ENCODE results near the gene HOXB6. TPM values are rescaled to one million over a fixed set of nuclear protein-coding genes. Genes with fewer than 3 reads are reported as not detected.

The HOXB6 gene
- total and polyA plus RNA-seq, 3 donors from 2014 or later = 2.0 to 4.3 (median 3.0) TPM

DNA sequence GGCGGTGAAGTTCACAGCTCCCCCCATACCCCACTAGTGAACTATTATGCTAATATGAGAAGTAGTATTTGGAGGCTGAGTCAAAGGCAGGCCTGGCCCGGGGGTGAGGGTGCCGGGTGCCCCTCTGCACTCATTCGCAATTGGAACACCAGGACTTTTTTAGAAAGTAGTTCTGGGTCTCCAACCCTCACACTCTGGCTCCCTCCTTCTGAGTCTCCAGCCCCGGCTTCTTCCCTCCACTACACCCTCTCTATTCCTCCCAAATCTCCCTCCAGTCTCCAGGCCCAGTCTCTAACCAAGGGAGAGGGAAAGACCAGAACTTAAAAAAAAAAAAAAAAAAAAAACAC is 48.6 kb downstream of the HOXB6 start:
- Histone ChIP-seq H3K9me3 (no peaks in the 10 kb centered on the region), H3K4me3 (no peak overlapping the region), H3K27me3 (no peaks in the 10 kb centered on the region), H3K36me3 (ENCODE audit: low read depth, missing control alignments) (no peaks in the 10 kb centered on the region), H3K4me1 (no peaks in the 10 kb centered on the region), H3K27ac (no peak overlapping the region)
- DNase-seq = no peak
- no peak for TF ChIP-seq POLR2A (IDR thresholded peaks at IDR 0.05)
- TF ChIP-seq, protein P1, sequence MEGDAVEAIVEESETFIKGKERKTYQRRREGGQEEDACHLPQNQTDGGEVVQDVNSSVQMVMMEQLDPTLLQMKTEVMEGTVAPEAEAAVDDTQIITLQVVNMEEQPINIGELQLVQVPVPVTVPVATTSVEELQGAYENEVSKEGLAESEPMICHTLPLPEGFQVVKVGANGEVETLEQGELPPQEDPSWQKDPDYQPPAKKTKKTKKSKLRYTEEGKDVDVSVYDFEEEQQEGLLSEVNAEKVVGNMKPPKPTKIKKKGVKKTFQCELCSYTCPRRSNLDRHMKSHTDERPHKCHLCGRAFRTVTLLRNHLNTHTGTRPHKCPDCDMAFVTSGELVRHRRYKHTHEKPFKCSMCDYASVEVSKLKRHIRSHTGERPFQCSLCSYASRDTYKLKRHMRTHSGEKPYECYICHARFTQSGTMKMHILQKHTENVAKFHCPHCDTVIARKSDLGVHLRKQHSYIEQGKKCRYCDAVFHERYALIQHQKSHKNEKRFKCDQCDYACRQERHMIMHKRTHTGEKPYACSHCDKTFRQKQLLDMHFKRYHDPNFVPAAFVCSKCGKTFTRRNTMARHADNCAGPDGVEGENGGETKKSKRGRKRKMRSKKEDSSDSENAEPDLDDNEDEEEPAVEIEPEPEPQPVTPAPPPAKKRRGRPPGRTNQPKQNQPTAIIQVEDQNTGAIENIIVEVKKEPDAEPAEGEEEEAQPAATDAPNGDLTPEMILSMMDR (IDR thresholded peaks at IDR 0.05) = no peak
- 39 to 56% methylated on average over 5 of the region's 5 CpGs for WGBS, 2 donors
- intact Hi-C loops (cut with DNase I; ENCODE audit: low total_unique reads) = no loop called here

DNA sequence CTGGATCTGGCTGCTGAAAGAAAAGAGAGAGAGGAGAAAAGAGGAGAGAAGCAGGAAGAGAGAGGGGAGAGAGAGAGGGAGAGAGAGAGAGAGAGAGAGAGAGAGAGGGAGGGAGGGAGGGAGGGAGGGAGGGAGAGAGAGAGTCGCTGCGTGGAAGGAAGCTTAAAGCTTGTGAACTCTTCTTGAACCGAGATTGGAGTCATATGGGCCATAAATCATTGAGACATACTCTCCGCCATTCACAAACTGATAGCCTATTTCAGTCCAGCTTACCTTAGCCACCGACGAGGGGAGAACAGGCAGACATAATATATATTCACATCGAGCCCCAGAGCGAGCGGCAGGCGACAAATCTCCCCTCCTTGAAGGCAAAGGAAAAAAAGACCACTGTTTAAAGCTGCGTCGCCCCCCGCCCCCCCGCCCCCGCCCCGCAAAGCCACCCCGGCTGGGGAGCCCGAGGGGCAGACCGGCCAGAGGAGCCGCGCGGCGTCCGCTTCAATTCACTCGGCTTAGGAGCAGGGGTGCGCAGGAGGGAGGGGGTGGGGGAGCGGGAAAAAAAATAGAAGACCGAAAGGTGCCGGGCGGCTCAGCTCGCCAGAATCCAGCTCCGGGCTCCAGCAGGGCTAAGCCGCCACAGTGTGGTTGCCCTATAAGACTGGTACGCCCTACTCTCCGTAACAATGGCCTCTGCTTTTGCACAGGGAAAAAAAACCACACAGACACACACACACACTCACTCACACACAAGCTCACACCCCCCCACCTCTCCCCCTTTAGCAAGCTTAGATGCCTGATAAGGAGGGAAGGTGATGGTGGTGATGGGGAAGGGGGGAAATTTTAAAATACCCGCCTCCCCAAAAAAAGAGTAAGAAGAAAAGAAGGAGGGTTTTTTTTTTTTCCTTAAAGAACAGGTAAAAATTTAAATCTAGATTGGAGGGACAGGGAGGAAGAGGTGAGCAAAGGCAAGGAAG is 49.2 kb downstream of the HOXB6 start:
- WGBS, 2 donors = 6 to 10% methylated on average over 32 to 36 of the region's 36 CpGs
- H3K27me3 ChIP-seq = no peaks in the 10 kb centered on the region

DNA sequence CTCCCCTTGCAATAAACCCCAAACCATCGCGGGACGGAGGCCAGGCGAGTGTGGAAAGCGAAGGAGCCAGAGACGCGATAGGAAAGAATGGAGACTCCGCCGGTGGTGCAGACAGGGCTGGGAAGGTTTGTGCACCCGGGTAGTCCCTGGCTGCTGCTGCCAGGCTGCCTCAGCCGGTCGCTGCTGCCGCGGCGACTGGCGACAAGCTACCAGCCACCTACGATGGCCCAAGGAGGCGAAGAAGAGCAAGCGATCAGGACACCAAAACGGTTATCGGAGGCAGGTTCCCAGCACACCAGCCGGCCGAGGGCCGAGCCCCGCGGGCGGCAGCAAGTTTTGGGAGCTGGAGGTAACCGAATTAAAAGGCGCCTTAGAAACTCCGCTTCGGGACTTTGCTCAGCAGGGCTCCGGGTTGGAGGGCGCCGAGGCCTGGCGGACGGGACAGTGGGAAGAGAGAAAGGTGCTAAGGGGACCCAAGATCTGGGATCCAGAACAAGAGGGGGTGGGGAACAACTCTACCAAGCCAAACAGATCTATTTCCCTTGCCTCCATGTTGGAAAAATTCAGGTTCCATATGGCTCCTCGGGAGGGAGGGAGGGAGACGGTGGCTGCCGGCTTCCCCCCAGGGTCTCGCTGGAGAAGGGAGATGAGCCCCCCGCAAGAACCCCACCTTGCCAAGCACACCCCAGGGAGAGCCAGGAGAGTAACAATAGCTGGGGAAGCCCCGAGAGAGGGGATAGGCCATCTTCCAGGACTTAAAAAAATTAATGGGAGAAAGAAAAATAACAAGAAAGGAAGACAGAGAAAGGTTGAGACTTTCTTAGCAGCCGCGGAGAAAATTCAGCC is 50.2 kb downstream of the HOXB6 start:
- no peak for TF ChIP-seq POLR2A (IDR thresholded peaks at IDR 0.05)
- TF ChIP-seq, protein P1 (IDR thresholded peaks at IDR 0.05) = no peak
- no peaks in the 10 kb centered on the region for H3K4me1 ChIP-seq
- 16 to 17% methylated on average over 44 of the region's 44 CpGs for WGBS, 2 donors
- no peaks in the 10 kb centered on the region for H3K27me3 ChIP-seq
- H3K9me3 ChIP-seq = no peaks in the 10 kb centered on the region
- no peak for DNase-seq
- no peaks in the 10 kb centered on the region for H3K36me3 ChIP-seq (ENCODE audit: low read depth, missing control alignments)
- intact Hi-C loops (cut with DNase I; ENCODE audit: low total_unique reads) = no loop called here
- H3K4me3 ChIP-seq = peak overlapping the region in 1 of 2 donors; percentile 38
- H3K27ac ChIP-seq = no peak overlapping the region

More for the DNA sequence above, 49.2 kb downstream of the HOXB6 start:
- intact Hi-C loops (cut with DNase I; ENCODE audit: low total_unique reads) = no loop called here
- no peaks in the 10 kb centered on the region for H3K9me3 ChIP-seq
- H3K4me3 ChIP-seq = peak overlapping the region; percentile 21 to 38
- no peak overlapping the region for H3K27ac ChIP-seq
- no peak for TF ChIP-seq POLR2A (IDR thresholded peaks at IDR 0.05)
- TF ChIP-seq, protein P1 (IDR thresholded peaks at IDR 0.05) = no peak
- DNase-seq = no peak
- no peaks in the 10 kb centered on the region for H3K36me3 ChIP-seq (ENCODE audit: low read depth, missing control alignments)
- H3K4me1 ChIP-seq = no peaks in the 10 kb centered on the region

DNA sequence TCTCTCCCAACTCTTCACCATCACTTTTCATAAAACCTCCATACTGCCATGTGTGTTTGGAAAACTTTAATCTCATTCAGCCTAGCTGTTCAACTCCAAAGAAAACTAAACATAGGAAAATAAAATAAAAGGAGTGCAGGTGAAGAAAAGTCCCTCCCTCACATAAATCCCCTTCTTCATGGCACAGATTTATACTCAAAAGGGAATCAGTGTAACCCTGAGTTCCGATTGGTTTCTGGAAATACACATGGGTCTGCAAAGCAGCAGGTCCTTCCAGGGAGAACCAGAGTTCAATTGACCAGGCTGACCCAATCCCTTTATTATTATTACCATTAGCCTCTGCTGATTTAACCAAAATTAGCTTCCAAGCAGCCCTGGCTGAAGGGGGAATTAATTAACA is 51.0 kb downstream of the HOXB6 start:
- Histone ChIP-seq H3K4me3 (no peak overlapping the region), H3K4me1 (no peaks in the 10 kb centered on the region), H3K27ac (no peak overlapping the region), H3K27me3 (no peaks in the 10 kb centered on the region), H3K9me3 (no peaks in the 10 kb centered on the region), H3K36me3 (ENCODE audit: low read depth, missing control alignments) (no peaks in the 10 kb centered on the region)
- 24 to 64% methylated on average over 1 of the region's 1 CpG for WGBS, 2 donors
- TF ChIP-seq, protein P1 (IDR thresholded peaks at IDR 0.05) = no peak
- TF ChIP-seq POLR2A (IDR thresholded peaks at IDR 0.05) = no peak
- no peak for DNase-seq
- intact Hi-C loops (cut with DNase I; ENCODE audit: low total_unique reads) = no loop called here

Data from testis (tissue), 3 donors.